H1 (cell line): ENCODE results near the gene HDHD3.

ENCODE experiments used
- CREB1 ChIP-seq: IDR thresholded peaks from 2 replicates; pipeline ENCODE4 v1.6.1; 2012; ENCODE audit warnings: inconsistent platforms
- CTCF ChIP-seq, 3 experiments: IDR thresholded peaks; 1 replicate in 2 of 3; 2 replicates in 1 of 3; pipeline versions ENCODE4 v1.5.1 to v1.6.1; 2011; ENCODE audit warnings: low read length in 3 of 3, mild to moderate bottlenecking in 3 of 3, inconsistent platforms in 2 of 3, low read depth in 1 of 3, moderate library complexity in 1 of 3; ENCODE audit not compliant: insufficient read depth in 1 of 3; ENCODE audit errors: control extremely low read depth in 1 of 3
- FOSL1 ChIP-seq: IDR thresholded peaks from 2 replicates; pipeline ENCODE4 v1.6.1; 2011; ENCODE audit warnings: mild to moderate bottlenecking, low read depth, low read length, moderate library complexity; ENCODE audit not compliant: insufficient read depth
- HDAC2 ChIP-seq, 2 experiments: fragments of 300-600 bp in 1 of 2; sonication (generic) in 1 of 2; IDR thresholded peaks; 2 replicates each; pipeline ENCODE4 v1.6.1; 2011 to 2012; ENCODE audit warnings: low read depth in 2 of 2, low read length in 2 of 2, mild to moderate bottlenecking in 2 of 2, moderate library complexity in 2 of 2, borderline replicate concordance in 1 of 2, inconsistent platforms in 1 of 2
- KDM1A ChIP-seq: fragments of 200-600, 300-600 bp; sonication (generic); IDR thresholded peaks from 2 replicates; pipeline ENCODE4 v1.7.1; 2016; ENCODE audit warnings: mild to moderate bottlenecking, low read length, borderline replicate concordance
- NRF1 ChIP-seq: IDR thresholded peaks from 2 replicates; pipeline ENCODE4 v1.6.1; 2011; ENCODE audit warnings: mild to moderate bottlenecking, low read depth, low read length, improper control_type of control experiment
- POLR2A ChIP-seq, 2 experiments: IDR thresholded peaks; 1 replicate in 1 of 2; 2 replicates in 1 of 2; pipeline ENCODE4 v1.6.1; 2011; ENCODE audit warnings: low read depth in 2 of 2, low read length in 2 of 2, mild to moderate bottlenecking in 2 of 2; ENCODE audit errors: control extremely low read depth in 1 of 2
- SP1 ChIP-seq: IDR thresholded peaks from 2 replicates; pipeline ENCODE4 v1.6.1; 2011; ENCODE audit warnings: low read depth, low read length
- YY1 ChIP-seq: IDR thresholded peaks from 2 replicates; pipeline ENCODE4 v1.6.1; 2011; ENCODE audit warnings: low read depth, mild to moderate bottlenecking, low read length
- TF ChIP-seq, protein P1 (sequence below): IDR thresholded peaks from 2 replicates; pipeline ENCODE4 v1.6.1; 2011; ENCODE audit warnings: low read length, improper control_type of control experiment

GRCh38 chr9:113343732-113344231, 33.0 kb downstream of the HDHD3 start:
- TF ChIP-seq, protein P1, sequence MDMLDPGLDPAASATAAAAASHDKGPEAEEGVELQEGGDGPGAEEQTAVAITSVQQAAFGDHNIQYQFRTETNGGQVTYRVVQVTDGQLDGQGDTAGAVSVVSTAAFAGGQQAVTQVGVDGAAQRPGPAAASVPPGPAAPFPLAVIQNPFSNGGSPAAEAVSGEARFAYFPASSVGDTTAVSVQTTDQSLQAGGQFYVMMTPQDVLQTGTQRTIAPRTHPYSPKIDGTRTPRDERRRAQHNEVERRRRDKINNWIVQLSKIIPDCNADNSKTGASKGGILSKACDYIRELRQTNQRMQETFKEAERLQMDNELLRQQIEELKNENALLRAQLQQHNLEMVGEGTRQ: no peak
- no peak for TF ChIP-seq CTCF (IDR thresholded peaks at IDR 0.05; ENCODE audit: control extremely low read depth in 1 of 3, insufficient read depth in 1 of 3, low read depth in 1 of 3, low read length in 3 of 3)
- TF ChIP-seq NRF1: no peak
- no peak for TF ChIP-seq HDAC2 (IDR thresholded peaks at IDR 0.05; ENCODE audit: borderline replicate concordance in 1 of 2, low read depth in 2 of 2, low read length in 2 of 2)
- no peak for TF ChIP-seq POLR2A (IDR thresholded peaks at IDR 0.05; ENCODE audit: control extremely low read depth in 1 of 2, low read depth in 2 of 2, low read length in 2 of 2)
- TF ChIP-seq YY1: no peak
- TF ChIP-seq FOSL1: no peak
- TF ChIP-seq CREB1: no peak
- TF ChIP-seq KDM1A: no peak
- TF ChIP-seq SP1: no peak
